ENCODE measurements around the gene KRTAP5-7.
"Not testable (repeated sequence)": the region's sequence is repeated elsewhere in the genome, so short reads cannot be mapped to it uniquely, and the experiment has no call there.

KRTAP5-7 gene

GRCh38 chr11:71557257-71557656 lies 30.2 kb downstream of the KRTAP5-7 start:
- no peak for DNase-seq (ENCODE audit: low read depth)

GRCh38 chr11:71558996-71559395 lies 31.9 kb downstream of the KRTAP5-7 start:
- no peak for DNase-seq (ENCODE audit: low read depth)

DNA sequence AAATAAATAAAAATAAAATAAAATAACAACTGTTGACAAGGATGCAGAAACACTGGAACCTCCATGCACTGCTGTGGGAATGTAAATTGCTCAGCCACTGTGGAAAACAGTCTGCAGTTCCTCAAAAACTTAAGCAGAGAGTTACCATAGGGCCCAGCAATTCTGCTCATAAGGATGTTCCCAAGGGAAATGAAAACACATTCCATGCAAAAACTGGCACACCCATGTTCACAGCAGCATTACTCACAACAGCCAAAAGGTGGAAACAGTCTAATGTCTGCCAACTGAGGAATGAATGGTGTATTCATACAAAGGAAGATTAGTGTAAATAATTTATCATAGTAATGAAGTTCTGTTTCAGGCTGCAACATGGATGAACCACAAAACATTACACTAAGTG lies 35.1 kb downstream of the KRTAP5-7 start:
- no peak for DNase-seq (ENCODE audit: low read depth)

GRCh38 chr11:71563406-71563805 lies 36.3 kb downstream of the KRTAP5-7 start:
- DNase-seq (ENCODE audit: low read depth), result no peak

DNA sequence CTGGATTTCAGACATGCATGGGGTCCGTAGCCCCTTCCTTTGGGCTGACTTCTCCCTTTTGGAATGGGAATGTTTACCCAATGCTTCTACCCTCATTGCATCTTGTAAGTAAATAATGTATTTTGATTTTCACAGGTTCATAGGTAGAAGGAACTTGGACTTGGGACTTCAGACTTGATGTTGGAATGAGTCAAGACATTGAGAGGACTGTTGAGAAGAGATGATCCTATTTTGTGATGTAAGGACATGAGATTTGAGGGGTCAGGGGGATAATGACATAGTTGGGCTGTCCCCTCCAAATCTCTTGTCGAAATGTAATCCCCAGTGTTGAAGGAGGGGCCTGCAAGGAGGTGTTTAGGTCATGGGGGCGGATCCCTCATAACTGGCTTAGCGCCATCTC lies 37.4 kb downstream of the KRTAP5-7 start:
- DNase-seq (ENCODE audit: low read depth), result no peak

DNA sequence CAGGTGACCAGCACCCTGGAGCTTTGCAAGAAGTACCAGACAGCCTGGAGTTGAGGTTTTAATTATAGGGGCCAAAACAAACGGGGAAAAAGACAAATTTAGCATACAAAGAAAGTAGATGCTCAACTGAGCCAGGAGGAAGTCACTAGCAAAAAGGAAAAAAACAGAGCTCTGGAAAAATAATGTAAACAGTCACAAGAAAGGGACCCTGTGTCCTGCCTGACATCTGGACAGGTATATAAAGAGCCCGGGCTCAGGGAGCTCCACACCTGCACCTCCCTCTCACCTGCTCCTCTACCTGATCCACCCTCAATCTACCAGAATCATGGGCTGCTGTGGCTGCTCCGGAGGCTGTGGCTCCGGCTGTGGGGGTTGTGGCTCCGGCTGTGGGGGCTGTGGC lies 38.2 kb downstream of the KRTAP5-7 start, which contains the start of gene KRTAP5-10:
KRTAP5-10 (plus strand) TSS at position 301 of the 400 bp plus-strand sequence; CDS start at position 326, 25 bp downstream.
- DNase-seq (ENCODE audit: low read depth), result no peak

- no peak for DNase-seq (ENCODE audit: low read depth)
Observed at GRCh38 chr11:71566081-71566620, 39.1 kb downstream of the KRTAP5-7 start.

- not testable (repeated sequence) for DNase-seq (ENCODE audit: low read depth)
Observed at GRCh38 chr11:71566626-71567599, 39.8 kb downstream of the KRTAP5-7 start.

GRCh38 chr11:71567633-71568032 lies 40.6 kb downstream of the KRTAP5-7 start:
- DNase-seq (ENCODE audit: low read depth), result not testable (repeated sequence)

DNA sequence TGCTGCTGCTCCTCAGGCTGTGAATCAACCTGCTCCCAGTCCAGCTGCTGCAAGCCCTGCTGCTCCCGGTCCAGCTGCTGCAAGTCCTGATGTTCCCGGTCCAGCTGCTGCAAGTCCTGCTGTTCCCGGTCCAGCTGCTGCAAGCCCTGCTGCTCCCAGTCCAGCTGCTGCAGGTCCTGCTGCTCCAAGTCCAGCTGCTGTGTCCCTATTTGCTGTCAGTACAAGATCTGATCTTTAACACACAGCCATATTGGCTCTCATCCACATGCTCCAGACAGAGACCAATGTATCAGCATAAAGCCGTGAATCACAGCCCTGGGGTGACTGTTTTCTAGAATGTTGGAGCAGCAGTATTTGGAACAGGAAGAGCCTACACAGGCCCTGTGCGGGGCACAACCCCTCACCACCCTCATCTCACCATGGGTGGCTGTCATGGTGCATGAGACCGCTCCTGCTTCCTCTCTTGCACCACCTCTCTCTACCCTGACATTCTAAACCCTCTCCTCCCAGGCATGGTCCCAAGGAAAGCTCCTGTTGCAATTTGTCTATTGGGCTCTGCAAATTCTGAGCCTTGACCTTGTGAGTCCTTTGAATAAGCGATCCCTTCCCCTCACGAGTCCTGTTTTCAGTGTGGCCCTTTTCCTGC lies 41.8 kb downstream of the KRTAP5-7 start:
- DNase-seq (ENCODE audit: low read depth), result no peak

- not testable (repeated sequence) for DNase-seq (ENCODE audit: low read depth)
Observed at GRCh38 chr11:71571101-71571850, 44.2 kb downstream of the KRTAP5-7 start.

- no peak for DNase-seq (ENCODE audit: low read depth)
Observed at GRCh38 chr11:71572811-71573210, 45.7 kb downstream of the KRTAP5-7 start.

GRCh38 chr11:71574418-71574817 lies 47.4 kb downstream of the KRTAP5-7 start:
- no peak for DNase-seq (ENCODE audit: low read depth)

GRCh38 chr11:71575723-71576424 lies 48.8 kb downstream of the KRTAP5-7 start:
- DNase-seq (ENCODE audit: low read depth), result no peak

DNA sequence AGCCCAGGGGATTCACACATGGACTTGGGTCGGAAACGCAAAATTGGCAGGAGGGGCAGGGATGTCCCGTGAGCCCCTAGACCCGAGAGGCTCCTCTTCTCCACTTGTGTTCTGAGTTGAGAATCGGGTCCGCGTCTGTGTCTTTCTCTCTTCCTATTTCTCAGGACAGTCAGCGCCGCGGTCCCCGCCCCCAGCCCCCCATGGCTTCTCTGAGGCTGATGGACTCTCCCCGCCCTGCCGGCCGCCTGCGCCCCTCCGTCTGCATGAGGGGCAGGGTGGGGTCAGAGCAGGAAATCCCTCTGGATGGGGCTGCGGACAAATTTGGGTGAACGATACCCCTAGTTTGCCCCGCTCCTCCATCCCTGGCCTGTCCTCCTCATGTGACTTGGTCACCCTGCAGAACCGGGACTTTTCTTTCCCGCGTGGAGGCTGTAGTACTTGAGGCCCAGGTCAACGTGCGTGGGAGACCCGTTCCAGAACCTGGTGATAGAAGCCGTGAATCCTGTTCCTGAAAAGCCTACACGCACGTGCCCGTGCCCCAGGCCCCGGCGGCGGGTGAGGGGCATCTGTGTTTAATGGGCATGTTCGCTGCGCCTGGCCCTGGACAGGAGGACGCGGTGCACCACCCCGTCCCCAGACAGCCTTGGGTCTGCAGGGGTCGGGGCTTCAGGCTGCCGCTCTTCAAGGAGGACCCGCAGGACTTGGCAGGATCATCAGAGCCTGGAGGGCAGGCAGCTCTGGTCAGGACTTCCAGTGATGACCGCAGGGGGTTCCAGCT lies 49.8 kb downstream of the KRTAP5-7 start:
- not testable (repeated sequence) for DNase-seq (ENCODE audit: low read depth)

DNA sequence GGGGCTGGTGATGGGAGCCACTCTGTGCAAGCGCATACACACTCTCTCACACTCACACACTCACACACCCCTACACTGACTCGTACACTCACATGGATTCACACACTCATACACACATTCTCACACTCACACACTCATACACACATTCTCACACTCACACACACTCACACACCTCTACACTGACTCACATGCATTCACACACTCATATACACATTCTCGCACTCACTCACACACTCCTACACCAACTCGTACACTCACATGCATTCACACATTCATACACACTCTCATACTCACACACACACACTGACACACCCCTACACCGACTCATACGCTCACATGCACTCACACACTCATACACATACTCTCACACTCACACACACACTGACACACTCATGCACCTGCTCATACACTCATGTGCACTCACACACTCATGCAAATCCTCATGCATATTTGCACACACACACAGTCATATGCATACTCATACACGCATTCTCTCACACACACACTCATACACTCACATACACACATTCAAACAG lies 50.5 kb downstream of the KRTAP5-7 start:
- no peak for DNase-seq (ENCODE audit: low read depth)

Data from CMK (cell line).